BLaER1 (cell line): ENCODE results near the gene GDF7.

Experiments used
- H3K27ac ChIP-seq: shearing (Covaris generic); formaldehyde crosslinking; 2 replicates; pipeline ENCODE4 v1.8.1; 2022
- H3K27me3 ChIP-seq: shearing (Covaris generic); formaldehyde crosslinking; 2 replicates; pipeline ENCODE4 v1.8.1; 2022
- H3K36me3 ChIP-seq: shearing (Covaris generic); formaldehyde crosslinking; 2 replicates; pipeline ENCODE4 v1.8.1; 2022
- H3K4me1 ChIP-seq: shearing (Covaris generic); formaldehyde crosslinking; 2 replicates; pipeline ENCODE4 v1.8.1; 2022
- H3K4me2 ChIP-seq: shearing (Covaris generic); formaldehyde crosslinking; 2 replicates; pipeline ENCODE4 v1.8.1; 2022
- H3K4me3 ChIP-seq: shearing (Covaris generic); formaldehyde crosslinking; 2 replicates; pipeline ENCODE4 v1.8.1; 2022
- H3K9ac ChIP-seq: shearing (Covaris generic); formaldehyde crosslinking; 2 replicates; pipeline ENCODE4 v1.8.1; 2022
- H3K9me3 ChIP-seq: shearing (Covaris generic); formaldehyde crosslinking; 2 replicates; pipeline ENCODE4 v1.8.1; 2022
- H4K20me1 ChIP-seq: shearing (Covaris generic); formaldehyde crosslinking; 2 replicates; pipeline ENCODE4 v1.8.1; 2022
- Cebpa-rat ChIP-seq: shearing (Covaris generic); IDR thresholded peaks from 2 replicates; pipeline ENCODE4 v1.8.1; 2022

GDF7 gene

GRCh38 chr2:20666304-20667150 is at the start of gene GDF7:
Gene GDF7, plus strand, starts transcription at chr2:20667144. Its CDS starts 96 bp downstream, at chr2:20667240.
- H3K4me2 ChIP-seq, result peak within 1 kb of the TSS; percentile 93
- H3K27ac ChIP-seq, result no peak within 1 kb of the TSS
- no peak for TF ChIP-seq Cebpa-rat
- peak within 1 kb of the TSS; percentile 64 for H3K4me3 ChIP-seq
- H3K4me1 ChIP-seq, result peaks cover 19% of the 10 kb centered on the region
- H3K9ac ChIP-seq, result no peak within 1 kb of the TSS
- peaks cover 18% of the 10 kb centered on the region; the same call in 1 of the 2 replicates for H3K9me3 ChIP-seq
- peaks cover 99% of the 10 kb centered on the region for H3K27me3 ChIP-seq
- peaks cover 77% of the 10 kb centered on the region for H4K20me1 ChIP-seq
- H3K36me3 ChIP-seq, result no peaks in the 10 kb centered on the region

GRCh38 chr2:20617892-20618467 is 49.0 kb upstream of the GDF7 start:
- Histone ChIP-seq H3K4me2 (peak overlapping the region; percentile 74), H4K20me1 (peaks cover 53% of the 10 kb centered on the region; the same call in 1 of the 2 replicates), H3K4me1 (peaks cover 77% of the 10 kb centered on the region)

GRCh38 chr2:20618468-20618885 is 48.5 kb upstream of the GDF7 start:
- Histone ChIP-seq H3K27me3 (no peaks in the 10 kb centered on the region), H4K20me1 (peaks cover 58% of the 10 kb centered on the region; the same call in 1 of the 2 replicates), H3K9me3 (no peaks in the 10 kb centered on the region), H3K4me2 (peak overlapping the region; percentile 74), H3K9ac (no peak overlapping the region), H3K36me3 (peaks cover 30% of the 10 kb centered on the region), H3K4me1 (peaks cover 76% of the 10 kb centered on the region), H3K4me3 (no peak overlapping the region), H3K27ac (no peak overlapping the region)
- TF ChIP-seq Cebpa-rat, result no peak

More at GRCh38 chr2:20617892-20618467, 49.0 kb upstream of the GDF7 start:
- Histone ChIP-seq H3K9me3 (no peaks in the 10 kb centered on the region), H3K36me3 (peaks cover 25% of the 10 kb centered on the region), H3K27me3 (no peaks in the 10 kb centered on the region), H3K4me3 (no peak overlapping the region), H3K9ac (no peak overlapping the region; the same call in 1 of the 2 replicates), H3K27ac (no peak overlapping the region)
- no peak for TF ChIP-seq Cebpa-rat

DNA sequence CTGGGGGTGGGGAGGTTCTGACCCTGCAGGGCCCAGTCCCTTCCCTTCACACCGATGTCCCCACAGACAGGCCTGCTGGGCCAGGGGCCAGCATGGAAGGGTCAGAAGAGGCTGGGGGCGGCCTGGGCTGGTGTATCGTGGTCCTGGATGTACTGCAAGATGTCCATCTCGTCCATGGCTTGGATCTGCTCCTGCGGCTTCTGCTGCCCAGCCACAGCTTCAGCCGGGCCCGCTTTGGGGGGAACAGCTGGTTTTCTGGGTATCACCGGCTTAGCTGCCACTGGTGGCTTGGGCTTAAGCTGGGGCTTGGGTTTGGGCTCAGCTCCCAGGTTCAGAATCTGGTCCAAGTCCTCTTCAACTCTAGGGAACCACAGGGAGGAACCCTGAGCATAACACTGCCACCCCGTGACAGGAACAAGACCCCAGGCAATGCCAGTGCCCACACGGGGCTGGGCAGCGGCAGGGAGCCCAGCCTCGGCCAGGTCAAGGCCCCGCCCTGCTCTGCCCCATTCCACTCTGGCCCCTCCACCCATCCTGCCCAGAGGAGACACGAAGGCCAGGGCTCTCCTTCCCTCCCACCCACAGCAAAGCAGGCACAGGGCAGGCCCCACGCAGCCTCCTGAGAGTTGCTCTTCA is 47.9 kb upstream of the GDF7 start:
- Histone ChIP-seq H3K9ac (no peak overlapping the region), H3K27me3 (no peaks in the 10 kb centered on the region), H3K9me3 (no peaks in the 10 kb centered on the region), H4K20me1 (peaks cover 63% of the 10 kb centered on the region; the same call in 1 of the 2 replicates), H3K4me3 (no peak overlapping the region), H3K4me1 (peaks cover 74% of the 10 kb centered on the region), H3K36me3 (peaks cover 35% of the 10 kb centered on the region), H3K4me2 (peak overlapping the region; percentile 74), H3K27ac (no peak overlapping the region)
- no peak for TF ChIP-seq Cebpa-rat

GRCh38 chr2:20619624-20620024 is 47.3 kb upstream of the GDF7 start:
- Histone ChIP-seq H3K27ac (no peak overlapping the region), H3K9ac (no peak overlapping the region), H3K36me3 (peaks cover 41% of the 10 kb centered on the region), H3K27me3 (no peaks in the 10 kb centered on the region), H3K9me3 (no peaks in the 10 kb centered on the region), H3K4me3 (no peak overlapping the region), H4K20me1 (peaks cover 64% of the 10 kb centered on the region; the same call in 1 of the 2 replicates), H3K4me1 (peaks cover 72% of the 10 kb centered on the region), H3K4me2 (peak overlapping the region; percentile 74)
- no peak for TF ChIP-seq Cebpa-rat

- H3K27ac ChIP-seq, result no peak overlapping the region
- no peak overlapping the region for H3K4me3 ChIP-seq
- no peak for TF ChIP-seq Cebpa-rat
- peaks cover 78% of the 10 kb centered on the region for H3K4me1 ChIP-seq
- H3K36me3 ChIP-seq, result peaks cover 42% of the 10 kb centered on the region
- H3K9me3 ChIP-seq, result no peaks in the 10 kb centered on the region
- no peaks in the 10 kb centered on the region for H3K27me3 ChIP-seq
- no peak overlapping the region for H3K4me2 ChIP-seq
- H4K20me1 ChIP-seq, result peaks cover 66% of the 10 kb centered on the region; the same call in 1 of the 2 replicates
- H3K9ac ChIP-seq, result no peak overlapping the region
These were observed 46.7 kb upstream of the GDF7 start for GRCh38 chr2:20620271-20620681.

GRCh38 chr2:20620696-20621365 is 46.1 kb upstream of the GDF7 start:
- no peak for TF ChIP-seq Cebpa-rat
- H3K4me3 ChIP-seq, result no peak overlapping the region
- no peak overlapping the region for H3K9ac ChIP-seq
- peaks cover 80% of the 10 kb centered on the region for H3K4me1 ChIP-seq
- no peak overlapping the region for H3K4me2 ChIP-seq
- no peak overlapping the region for H3K27ac ChIP-seq
- no peaks in the 10 kb centered on the region for H3K27me3 ChIP-seq
- H3K36me3 ChIP-seq, result peaks cover 42% of the 10 kb centered on the region
- no peaks in the 10 kb centered on the region for H3K9me3 ChIP-seq
- peaks cover 70% of the 10 kb centered on the region; the same call in 1 of the 2 replicates for H4K20me1 ChIP-seq

- Histone ChIP-seq H3K9ac (no peak overlapping the region), H3K27ac (no peak overlapping the region), H4K20me1 (peaks cover 78% of the 10 kb centered on the region), H3K9me3 (no peaks in the 10 kb centered on the region), H3K4me1 (peaks cover 78% of the 10 kb centered on the region), H3K4me2 (peak overlapping the region; percentile 72), H3K27me3 (no peaks in the 10 kb centered on the region), H3K36me3 (peaks cover 42% of the 10 kb centered on the region), H3K4me3 (no peak overlapping the region)
- no peak for TF ChIP-seq Cebpa-rat
These were observed 45.3 kb upstream of the GDF7 start for GRCh38 chr2:20621366-20622295.
